Measurements from ENCODE around the gene MATR3. TPM values are rescaled to one million over a fixed set of nuclear protein-coding genes. Genes with fewer than 3 reads are reported as not detected.
"Not testable (repeated sequence)": the region's sequence is repeated elsewhere in the genome, so short reads cannot be mapped to it uniquely, and the experiment has no call there.

Gene MATR3
- polyA plus RNA-seq, 1 donor from 2014 or later: 1,016 TPM

- peaks cover 19% of the 10 kb centered on the region for H4K20me1 ChIP-seq (ENCODE audit: insufficient read depth)
- not testable (repeated sequence) for H3K4me2 ChIP-seq (ENCODE audit: low read length); H3K9me3 ChIP-seq (ENCODE audit: low read length); H3K27me3 ChIP-seq (ENCODE audit: insufficient read depth, low read depth, low read length); H3K27ac ChIP-seq (ENCODE audit: low read length); H3K4me3 ChIP-seq (ENCODE audit: low read length); H3K9me2 ChIP-seq (ENCODE audit: insufficient read depth, low read length); H3K36me3 ChIP-seq (ENCODE audit: insufficient read depth, low read length); H2AFZ ChIP-seq (ENCODE audit: low read depth, low read length); H3K9ac ChIP-seq (ENCODE audit: low read length); H3F3A ChIP-seq (ENCODE audit: insufficient read depth, low read length, poor library complexity, severe bottlenecking)
- H3K79me2 ChIP-seq (replicated peaks; ENCODE audit: insufficient read depth, low read length): peaks cover 92% of the 10 kb centered on the region
These were observed 54.3 kb downstream of the MATR3 start for GRCh38 chr5:139347863-139348262.

- no peak overlapping the region for H2AFZ ChIP-seq (ENCODE audit: low read depth, low read length)
- H3K4me2 ChIP-seq (ENCODE audit: low read length): no peak overlapping the region
- H3K9ac ChIP-seq (ENCODE audit: low read length): no peak overlapping the region
- no peak overlapping the region for H3K4me3 ChIP-seq (ENCODE audit: low read length)
- no peaks in the 10 kb centered on the region for H3K9me2 ChIP-seq (ENCODE audit: insufficient read depth, low read length)
- peaks cover 3% of the 10 kb centered on the region for H3K9me3 ChIP-seq (ENCODE audit: low read length)
- H3K27me3 ChIP-seq (ENCODE audit: insufficient read depth, low read depth, low read length): no peaks in the 10 kb centered on the region
- H3F3A ChIP-seq (ENCODE audit: insufficient read depth, low read length, poor library complexity, severe bottlenecking): no peaks in the 10 kb centered on the region
- H4K20me1 ChIP-seq (ENCODE audit: insufficient read depth): peaks cover 8% of the 10 kb centered on the region
- peaks cover 89% of the 10 kb centered on the region for H3K79me2 ChIP-seq (replicated peaks; ENCODE audit: insufficient read depth, low read length)
- TF ChIP-seq POLR2AphosphoS5 (IDR thresholded peaks at IDR 0.05): no peak
- H3K27ac ChIP-seq (ENCODE audit: low read length): no peak overlapping the region
- no peaks in the 10 kb centered on the region for H3K36me3 ChIP-seq (ENCODE audit: insufficient read depth, low read length)
These were observed 60.6 kb downstream of the MATR3 start for GRCh38 chr5:139354186-139354585.

DNA sequence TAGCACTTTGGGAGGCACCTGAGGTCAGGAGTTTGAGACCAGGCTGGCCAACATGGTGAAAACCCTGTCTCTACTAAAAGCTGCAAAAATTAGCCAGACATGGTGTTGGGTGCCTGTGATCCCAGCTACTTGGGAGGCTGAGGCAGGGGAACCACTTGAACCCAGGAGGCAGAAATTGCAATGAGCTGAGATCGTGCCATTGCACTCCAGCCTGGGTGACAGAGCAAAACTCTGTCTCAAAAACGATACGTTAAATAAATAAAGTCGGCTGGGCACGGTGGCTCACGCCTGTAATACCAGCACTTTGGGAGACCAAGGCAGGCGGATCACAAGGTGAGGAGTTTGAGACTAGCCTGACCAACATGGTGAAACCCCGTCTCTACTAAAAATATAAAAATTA, 62.4 kb downstream of the MATR3 start:
- H3K9ac ChIP-seq (ENCODE audit: low read length); H3K27ac ChIP-seq (ENCODE audit: low read length); H3K36me3 ChIP-seq (ENCODE audit: insufficient read depth, low read length); H2AFZ ChIP-seq (ENCODE audit: low read depth, low read length); H4K20me1 ChIP-seq (ENCODE audit: insufficient read depth); H3F3A ChIP-seq (ENCODE audit: insufficient read depth, low read length, poor library complexity, severe bottlenecking); H3K27me3 ChIP-seq (ENCODE audit: insufficient read depth, low read depth, low read length); H3K9me2 ChIP-seq (ENCODE audit: insufficient read depth, low read length); H3K4me3 ChIP-seq (ENCODE audit: low read length); H3K4me2 ChIP-seq (ENCODE audit: low read length); H3K9me3 ChIP-seq (ENCODE audit: low read length): not testable (repeated sequence)
- H3K79me2 ChIP-seq (replicated peaks; ENCODE audit: insufficient read depth, low read length): peaks cover 96% of the 10 kb centered on the region

DNA sequence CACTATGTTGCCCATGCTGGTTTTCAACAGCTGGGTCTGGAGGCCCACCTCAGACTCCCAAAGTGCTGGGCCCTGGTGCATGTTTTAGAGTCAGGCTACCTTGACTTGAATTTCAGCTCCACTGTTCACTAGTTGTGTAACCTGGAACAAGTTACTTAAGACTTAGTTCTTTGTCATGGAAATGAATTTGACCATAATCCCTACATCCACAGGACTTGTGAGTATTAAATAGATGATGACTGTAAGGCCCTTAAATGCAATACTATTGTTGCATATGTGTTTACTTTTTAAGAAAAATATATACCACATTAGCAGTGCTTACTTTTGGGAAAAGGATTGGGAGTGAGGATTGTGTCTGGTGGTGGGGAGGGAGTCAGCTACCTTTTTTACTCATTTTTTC, 64.5 kb downstream of the MATR3 start:
- peaks cover 81% of the 10 kb centered on the region for H3K79me2 ChIP-seq (replicated peaks; ENCODE audit: insufficient read depth, low read length)
- H3K4me3 ChIP-seq (ENCODE audit: low read length): no peak overlapping the region

More for the DNA sequence above, 64.5 kb downstream of the MATR3 start:
- Histone ChIP-seq H3K27me3 (ENCODE audit: insufficient read depth, low read depth, low read length) (no peaks in the 10 kb centered on the region), H3K9me3 (ENCODE audit: low read length) (peaks cover 3% of the 10 kb centered on the region), H3K36me3 (ENCODE audit: insufficient read depth, low read length) (no peaks in the 10 kb centered on the region), H3K27ac (ENCODE audit: low read length) (no peak overlapping the region), H2AFZ (ENCODE audit: low read depth, low read length) (no peak overlapping the region), H3K4me2 (ENCODE audit: low read length) (no peak overlapping the region), H3F3A (ENCODE audit: insufficient read depth, low read length, poor library complexity, severe bottlenecking) (no peaks in the 10 kb centered on the region), H4K20me1 (ENCODE audit: insufficient read depth) (peaks cover 8% of the 10 kb centered on the region), H3K9ac (ENCODE audit: low read length) (no peak overlapping the region), H3K9me2 (ENCODE audit: insufficient read depth, low read length) (no peaks in the 10 kb centered on the region)
- TF ChIP-seq EZH2 (IDR thresholded peaks at IDR 0.05; ENCODE audit: borderline replicate concordance, insufficient read depth, low read length, poor library complexity, severe bottlenecking) (no peak), EP300 (conservative IDR thresholded peaks at IDR 0.05; ENCODE audit: poor library complexity, severe bottlenecking) (no peak), SMC3 (conservative IDR thresholded peaks at IDR 0.05; ENCODE audit: poor library complexity) (no peak), RAD21 (conservative IDR thresholded peaks at IDR 0.05) (no peak), MXI1 (conservative IDR thresholded peaks at IDR 0.05; ENCODE audit: poor library complexity, severe bottlenecking) (no peak), REST (IDR thresholded peaks at IDR 0.05; ENCODE audit: borderline replicate concordance) (no peak), TAF1 (IDR thresholded peaks at IDR 0.05; ENCODE audit: low read depth) (no peak), POLR2AphosphoS5 (IDR thresholded peaks at IDR 0.05) (no peak)
- TF ChIP-seq, protein P1, sequence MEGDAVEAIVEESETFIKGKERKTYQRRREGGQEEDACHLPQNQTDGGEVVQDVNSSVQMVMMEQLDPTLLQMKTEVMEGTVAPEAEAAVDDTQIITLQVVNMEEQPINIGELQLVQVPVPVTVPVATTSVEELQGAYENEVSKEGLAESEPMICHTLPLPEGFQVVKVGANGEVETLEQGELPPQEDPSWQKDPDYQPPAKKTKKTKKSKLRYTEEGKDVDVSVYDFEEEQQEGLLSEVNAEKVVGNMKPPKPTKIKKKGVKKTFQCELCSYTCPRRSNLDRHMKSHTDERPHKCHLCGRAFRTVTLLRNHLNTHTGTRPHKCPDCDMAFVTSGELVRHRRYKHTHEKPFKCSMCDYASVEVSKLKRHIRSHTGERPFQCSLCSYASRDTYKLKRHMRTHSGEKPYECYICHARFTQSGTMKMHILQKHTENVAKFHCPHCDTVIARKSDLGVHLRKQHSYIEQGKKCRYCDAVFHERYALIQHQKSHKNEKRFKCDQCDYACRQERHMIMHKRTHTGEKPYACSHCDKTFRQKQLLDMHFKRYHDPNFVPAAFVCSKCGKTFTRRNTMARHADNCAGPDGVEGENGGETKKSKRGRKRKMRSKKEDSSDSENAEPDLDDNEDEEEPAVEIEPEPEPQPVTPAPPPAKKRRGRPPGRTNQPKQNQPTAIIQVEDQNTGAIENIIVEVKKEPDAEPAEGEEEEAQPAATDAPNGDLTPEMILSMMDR (IDR thresholded peaks at IDR 0.05; ENCODE audit: poor library complexity, severe bottlenecking): no peak
